KG1 (cell line): ENCODE measurements around the gene FSD2.
A peak's percentile ranks its signal among the peaks of the same experiment; 100 is the strongest.
"Not testable (repeated sequence)": the region's sequence is repeated elsewhere in the genome, so short reads cannot be mapped to it uniquely, and the experiment has no call there.

Source experiments
- DNase-seq: peaks from one replicate; lab custom pipeline; 2025; lab: John Stamatoyannopoulos, UW

Gene FSD2

GRCh38 chr15:82731527-82731926 lies 74.3 kb downstream of the FSD2 start:
- DNase-seq, result no peak

- DNase-seq, result no peak
Measured at GRCh38 chr15:82730022-82730530, 75.8 kb downstream of the FSD2 start.

GRCh38 chr15:82726816-82727215 lies 79.1 kb downstream of the FSD2 start:
- no peak for DNase-seq

- no peak for DNase-seq
Measured at GRCh38 chr15:82715003-82715402, 90.9 kb downstream of the FSD2 start.

GRCh38 chr15:82714016-82714415 lies 91.9 kb downstream of the FSD2 start:
- DNase-seq, result no peak

- no peak for DNase-seq
Measured at GRCh38 chr15:82712036-82712435, 93.8 kb downstream of the FSD2 start.

GRCh38 chr15:82710926-82711490 lies 94.9 kb downstream of the FSD2 start:
- no peak for DNase-seq

GRCh38 chr15:82710208-82710555 lies 95.7 kb downstream of the FSD2 start:
- no peak for DNase-seq

- peak; percentile 2 for DNase-seq
Measured at GRCh38 chr15:82709421-82710207, 96.3 kb downstream of the FSD2 start, which contains the start of gene AP3B2. AP3B2 (minus strand) TSS chr15:82709875; CDS start chr15:82709706, 169 bp downstream.

GRCh38 chr15:82709081-82709420 lies 96.8 kb downstream of the FSD2 start:
- DNase-seq, result no peak

- not testable (repeated sequence) for DNase-seq
Measured at GRCh38 chr15:82705856-82706255, 100.0 kb downstream of the FSD2 start.
